NT2/D1 (cell line): Measurements from ENCODE around the gene MON1A.
A peak's percentile ranks its signal among the peaks of the same experiment; 100 is the strongest.

Source experiments
- DNase-seq: peaks from one replicate; pipeline ENCODE4 v3.0.0-alpha.2; 2011; ENCODE audit warnings: low read depth, low spot score
- H3K27me3 ChIP-seq: 2 replicates; pipeline ENCODE4 v1.6.0; 2011; ENCODE audit warnings: mild to moderate bottlenecking; ENCODE audit not compliant: insufficient read length, insufficient read depth
- H3K36me3 ChIP-seq: 2 replicates; pipeline ENCODE4 v1.6.1; 2011; ENCODE audit warnings: mild to moderate bottlenecking, low read length, mixed read lengths; ENCODE audit not compliant: insufficient read depth, insufficient read length
- H3K4me1 ChIP-seq: 2 replicates; pipeline ENCODE4 v1.5.1; 2011; ENCODE audit not compliant: insufficient read depth, insufficient read length
- H3K4me3 ChIP-seq: 2 replicates; pipeline ENCODE4 v1.5.1; 2011; ENCODE audit warnings: low read depth; ENCODE audit not compliant: insufficient read length
- H3K9ac ChIP-seq: 2 replicates; pipeline ENCODE4 v1.6.0; 2011; ENCODE audit warnings: low read depth; ENCODE audit not compliant: insufficient read length
- H3K9me3 ChIP-seq: 2 replicates; pipeline ENCODE4 v1.5.1; 2011; ENCODE audit warnings: mild to moderate bottlenecking, low read length; ENCODE audit not compliant: insufficient read depth
- SUZ12 ChIP-seq: IDR thresholded peaks from 2 replicates; pipeline ENCODE4 v1.6.1; 2011; ENCODE audit not compliant: insufficient read length, insufficient read depth; ENCODE audit errors: extremely low read depth
- YY1 ChIP-seq: IDR thresholded peaks from 2 replicates; pipeline ENCODE4 v1.6.1; 2011; ENCODE audit not compliant: insufficient read length, insufficient read depth
- ZNF274 ChIP-seq: IDR thresholded peaks from 2 replicates; pipeline ENCODE4 v1.6.1; 2011; ENCODE audit warnings: mild to moderate bottlenecking, low read depth, low read length

Gene MON1A

GRCh38 chr3:49899815-49900214 is 29.8 kb downstream of the MON1A start:
- peaks cover 8% of the 10 kb centered on the region for H3K27me3 ChIP-seq
- no peaks in the 10 kb centered on the region for H3K36me3 ChIP-seq
- no peak for TF ChIP-seq SUZ12
- no peak for TF ChIP-seq ZNF274
- no peak for TF ChIP-seq YY1
- H3K4me1 ChIP-seq = peaks cover 13% of the 10 kb centered on the region
- no peaks in the 10 kb centered on the region for H3K9me3 ChIP-seq
- H3K4me3 ChIP-seq = no peak overlapping the region
- no peak overlapping the region for H3K9ac ChIP-seq
- no peak for DNase-seq

GRCh38 chr3:49898991-49899390 is 30.6 kb downstream of the MON1A start:
- Histone ChIP-seq H3K9ac (no peak overlapping the region), H3K36me3 (no peaks in the 10 kb centered on the region), H3K4me3 (no peak overlapping the region), H3K9me3 (no peaks in the 10 kb centered on the region), H3K27me3 (peaks cover 8% of the 10 kb centered on the region), H3K4me1 (peaks cover 13% of the 10 kb centered on the region)
- no peak for DNase-seq
- TF ChIP-seq SUZ12 = no peak
- no peak for TF ChIP-seq ZNF274
- TF ChIP-seq YY1 = no peak

DNA sequence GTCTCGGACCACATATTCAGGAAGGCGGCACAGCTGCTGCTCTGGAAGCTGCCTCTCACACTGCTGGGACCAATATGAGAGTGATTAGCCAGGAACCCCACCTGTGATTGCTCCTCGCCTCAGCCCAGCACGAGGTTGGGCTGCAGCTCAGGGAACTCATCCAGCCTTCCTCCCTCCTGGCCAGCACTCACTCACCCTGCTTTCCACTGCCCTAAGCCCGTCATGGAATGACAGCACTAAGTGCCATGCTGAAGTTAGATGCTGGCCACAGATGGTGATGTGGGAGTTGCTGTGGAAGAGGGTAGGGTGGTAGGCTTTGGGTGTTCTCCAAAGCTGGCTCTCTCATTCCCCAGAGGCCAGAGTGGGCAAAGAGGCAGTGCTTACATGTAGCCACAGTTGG is 33.3 kb downstream of the MON1A start:
- Histone ChIP-seq H3K27me3 (no peaks in the 10 kb centered on the region), H3K9ac (no peak overlapping the region), H3K36me3 (no peaks in the 10 kb centered on the region), H3K4me1 (no peaks in the 10 kb centered on the region), H3K9me3 (no peaks in the 10 kb centered on the region), H3K4me3 (no peak overlapping the region)
- no peak for TF ChIP-seq SUZ12
- no peak for TF ChIP-seq ZNF274
- TF ChIP-seq YY1 = no peak
- DNase-seq = no peak

GRCh38 chr3:49895791-49896190 is 33.8 kb downstream of the MON1A start:
- Histone ChIP-seq H3K4me1 (no peaks in the 10 kb centered on the region), H3K4me3 (no peak overlapping the region), H3K9me3 (no peaks in the 10 kb centered on the region), H3K27me3 (no peaks in the 10 kb centered on the region), H3K9ac (no peak overlapping the region), H3K36me3 (no peaks in the 10 kb centered on the region)
- TF ChIP-seq SUZ12 (no peak), YY1 (no peak), ZNF274 (no peak)
- DNase-seq = no peak

GRCh38 chr3:49889296-49889695 is 40.3 kb downstream of the MON1A start:
- Histone ChIP-seq H3K4me1 (peaks cover 6% of the 10 kb centered on the region), H3K27me3 (no peaks in the 10 kb centered on the region), H3K36me3 (no peaks in the 10 kb centered on the region), H3K9ac (no peak overlapping the region), H3K4me3 (no peak overlapping the region), H3K9me3 (no peaks in the 10 kb centered on the region)
- DNase-seq = no peak
- TF ChIP-seq YY1 = no peak
- no peak for TF ChIP-seq SUZ12
- TF ChIP-seq ZNF274 = no peak

DNA sequence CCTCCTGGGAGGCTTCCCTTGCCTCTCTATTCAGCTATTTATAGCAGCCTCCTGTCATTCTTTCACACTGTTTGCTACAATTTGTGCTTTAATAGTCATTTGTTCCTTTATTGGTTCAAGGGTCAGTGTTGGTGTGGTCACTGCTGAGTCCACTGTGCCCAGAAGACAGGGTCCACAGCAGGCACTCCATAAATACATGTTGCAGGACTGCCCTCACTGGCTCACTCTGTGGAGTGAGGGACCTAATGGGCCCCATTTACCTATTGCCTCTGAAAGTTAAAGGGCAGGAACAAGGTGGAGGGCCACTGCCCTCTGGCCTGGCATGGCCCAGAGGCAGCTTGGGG is 42.7 kb downstream of the MON1A start:
- H3K4me1 ChIP-seq = peaks cover 19% of the 10 kb centered on the region
- H3K9ac ChIP-seq = no peak overlapping the region
- H3K9me3 ChIP-seq = no peaks in the 10 kb centered on the region
- TF ChIP-seq ZNF274 (no peak), YY1 (no peak), SUZ12 (no peak)
- peaks cover 2% of the 10 kb centered on the region for H3K27me3 ChIP-seq
- H3K36me3 ChIP-seq = no peaks in the 10 kb centered on the region
- H3K4me3 ChIP-seq = no peak overlapping the region
- no peak for DNase-seq

- no peak for DNase-seq
- Histone ChIP-seq H3K9ac (no peak overlapping the region), H3K36me3 (no peaks in the 10 kb centered on the region), H3K9me3 (no peaks in the 10 kb centered on the region), H3K27me3 (peaks cover 2% of the 10 kb centered on the region), H3K4me3 (no peak overlapping the region), H3K4me1 (peaks cover 38% of the 10 kb centered on the region)
- TF ChIP-seq YY1 = no peak
- TF ChIP-seq SUZ12 = no peak
- no peak for TF ChIP-seq ZNF274
Observed at GRCh38 chr3:49883998-49884397, 45.6 kb downstream of the MON1A start.

GRCh38 chr3:49882166-49882565 is 47.4 kb downstream of the MON1A start:
- TF ChIP-seq ZNF274 (no peak), YY1 (no peak), SUZ12 (no peak)
- no peaks in the 10 kb centered on the region for H3K9me3 ChIP-seq
- no peak for DNase-seq
- no peaks in the 10 kb centered on the region for H3K36me3 ChIP-seq
- H3K4me1 ChIP-seq = peaks cover 41% of the 10 kb centered on the region
- peaks cover 2% of the 10 kb centered on the region for H3K27me3 ChIP-seq
- H3K4me3 ChIP-seq = no peak overlapping the region
- peak overlapping the region; percentile 6 for H3K9ac ChIP-seq
